HS-27A (cell line): ENCODE results near the gene PHACTR3.
"Not testable (repeated sequence)": the region's sequence is repeated elsewhere in the genome, so short reads cannot be mapped to it uniquely, and the experiment has no call there.

Source experiments
- DNase-seq: peaks from one replicate; pipeline ENCODE4 v3.0.0-alpha.2; 2012; ENCODE audit warnings: low read depth, missing footprints

The PHACTR3 gene

DNA sequence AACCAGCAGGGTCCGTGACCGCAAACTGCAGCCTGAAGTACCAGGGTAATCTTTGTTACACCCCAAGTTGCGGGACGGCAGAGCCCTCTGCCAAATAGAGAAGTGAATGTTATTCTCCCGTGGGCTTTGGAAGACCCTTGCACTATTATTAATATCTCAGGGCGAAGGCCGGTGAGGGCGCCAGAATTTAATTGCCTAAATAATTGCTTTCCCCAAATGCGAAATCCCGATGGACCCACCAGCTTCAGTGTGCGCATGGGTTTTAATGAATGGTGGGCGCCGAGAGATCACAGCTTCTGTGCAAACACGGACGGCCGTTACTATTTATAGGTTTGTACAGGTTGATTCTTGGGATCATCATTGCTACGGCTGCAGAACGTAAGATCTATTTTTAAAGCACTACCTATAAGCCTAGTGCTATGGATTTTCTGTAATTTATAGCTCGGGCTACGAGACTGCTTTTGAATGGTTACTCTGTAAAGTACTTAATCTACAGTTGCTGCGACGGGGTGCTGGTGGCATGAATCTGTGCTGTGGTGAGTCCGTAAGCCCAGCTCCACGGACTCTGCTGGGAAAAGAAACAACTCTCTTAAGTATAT lies 15.2 kb upstream of the PHACTR3 start:
- DNase-seq = no peak

GRCh38 chr20:59591061-59591460 lies 13.3 kb upstream of the PHACTR3 start:
- no peak for DNase-seq

DNA sequence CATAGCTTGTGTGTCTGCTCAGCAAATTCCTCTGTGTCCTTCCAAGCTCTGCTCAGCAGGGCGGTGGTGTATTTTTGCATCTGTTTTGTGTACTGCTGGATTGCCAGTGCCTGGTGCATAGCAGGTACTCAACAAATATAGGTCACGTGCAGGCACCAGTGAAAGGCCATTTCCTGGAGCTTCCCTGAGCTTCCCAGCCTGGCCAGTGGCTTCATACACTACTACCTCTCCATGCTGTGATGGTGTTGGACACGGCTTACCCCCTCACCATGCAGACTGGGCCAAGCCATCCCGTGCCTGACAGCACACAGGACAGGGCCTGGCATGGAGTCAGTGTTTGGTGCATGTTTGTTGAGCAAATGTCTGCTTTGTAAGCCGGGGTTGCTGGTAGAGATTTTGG lies 7.7 kb upstream of the PHACTR3 start:
- DNase-seq = no peak

GRCh38 chr20:59597240-59597639 lies 7.1 kb upstream of the PHACTR3 start:
- no peak for DNase-seq

- no peak for DNase-seq
Observed at GRCh38 chr20:59598625-59599310, 5.6 kb upstream of the PHACTR3 start.

DNA sequence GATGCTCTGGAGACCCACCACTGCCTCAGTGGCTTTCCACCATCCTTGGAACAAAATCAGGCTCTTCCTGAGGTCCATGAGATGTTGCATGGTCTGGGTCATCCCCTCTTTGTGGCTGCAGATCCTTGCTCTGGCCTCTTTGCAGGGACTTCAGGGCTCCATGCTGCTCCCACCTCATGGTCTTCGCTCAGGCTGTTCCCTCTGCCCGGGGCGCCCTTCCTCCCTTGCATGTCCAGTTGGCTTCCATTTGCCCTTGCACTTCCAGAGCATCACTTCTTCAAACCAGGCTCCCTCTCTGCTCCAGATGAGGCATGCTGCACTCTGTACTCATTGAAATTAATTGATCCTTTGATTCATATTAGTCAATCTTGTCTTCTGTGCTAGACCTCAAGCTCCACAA lies 4.4 kb upstream of the PHACTR3 start:
- DNase-seq = no peak

- no peak for DNase-seq
Observed at GRCh38 chr20:59600472-59600871, 3.9 kb upstream of the PHACTR3 start.

- no peak for DNase-seq
Observed at GRCh38 chr20:59602546-59603080, 1.7 kb upstream of the PHACTR3 start.

- no peak for DNase-seq
Observed at GRCh38 chr20:59603176-59603575, 1.2 kb upstream of the PHACTR3 start.

DNA sequence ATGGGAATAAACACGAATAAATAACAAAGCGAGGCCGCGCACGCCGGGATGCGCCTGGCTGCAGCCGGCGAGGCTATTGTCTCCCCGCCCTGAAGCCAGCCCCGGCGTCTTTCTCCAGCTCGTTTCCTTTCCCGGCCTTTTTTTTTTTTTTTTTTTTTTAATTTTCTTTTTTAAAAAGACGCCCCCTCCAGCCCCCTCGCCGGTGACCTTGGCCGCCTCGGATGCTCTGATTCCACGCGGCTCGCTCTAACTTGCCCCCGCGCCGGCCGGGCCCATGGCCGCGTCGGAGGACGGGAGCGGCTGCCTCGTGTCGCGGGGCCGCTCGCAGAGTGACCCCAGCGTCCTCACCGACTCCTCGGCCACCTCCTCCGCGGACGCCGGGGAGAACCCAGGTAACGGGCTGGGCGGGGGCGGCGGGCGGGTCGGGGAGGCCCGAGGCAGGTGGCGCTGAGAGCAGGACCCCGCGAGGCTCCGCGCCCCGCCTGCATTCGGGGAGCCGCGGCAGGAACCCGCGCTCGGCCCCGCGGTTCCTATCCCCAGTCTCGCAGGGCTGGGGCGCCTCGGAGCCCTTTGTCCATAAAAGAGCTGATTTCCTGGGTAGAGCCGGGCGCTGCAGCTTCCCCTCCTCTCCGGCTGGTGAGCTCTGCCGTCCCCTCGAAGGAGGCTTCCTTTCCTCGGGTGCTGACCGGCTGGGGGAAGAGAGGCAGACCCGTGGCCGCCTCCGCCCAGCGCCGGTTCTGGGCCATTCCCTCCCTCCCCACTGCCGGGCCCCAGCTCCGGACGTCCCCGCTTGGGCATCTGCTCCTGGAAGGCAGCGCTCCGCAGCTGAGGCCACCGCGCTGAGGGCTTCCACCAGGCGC lies 631 bp downstream of the PHACTR3 start:
- no peak for DNase-seq

GRCh38 chr20:59605601-59606364 lies 1.4 kb downstream of the PHACTR3 start:
- DNase-seq = no peak

DNA sequence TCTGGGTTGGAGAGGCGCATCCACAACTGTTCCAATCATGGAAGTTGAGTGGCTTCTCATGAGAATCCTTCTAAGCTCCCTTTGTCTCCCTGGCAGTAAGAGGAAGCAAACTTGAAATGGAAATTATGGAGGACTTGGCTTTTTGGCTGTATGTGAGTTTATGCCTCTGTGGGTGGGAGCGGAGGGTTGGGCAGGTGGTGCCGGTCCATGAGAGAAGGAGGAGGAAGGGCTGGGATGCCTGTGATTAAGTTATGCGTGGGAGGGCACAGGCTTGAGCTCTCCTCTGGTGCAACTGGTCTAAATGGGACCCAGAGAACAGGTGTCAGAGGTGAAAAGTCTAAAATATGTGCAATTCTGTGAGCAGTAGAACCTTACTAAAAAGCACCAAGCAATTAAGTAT lies 2.2 kb downstream of the PHACTR3 start:
- DNase-seq = no peak

- DNase-seq = no peak
Observed at GRCh38 chr20:59608396-59608795, 4.1 kb downstream of the PHACTR3 start.

DNA sequence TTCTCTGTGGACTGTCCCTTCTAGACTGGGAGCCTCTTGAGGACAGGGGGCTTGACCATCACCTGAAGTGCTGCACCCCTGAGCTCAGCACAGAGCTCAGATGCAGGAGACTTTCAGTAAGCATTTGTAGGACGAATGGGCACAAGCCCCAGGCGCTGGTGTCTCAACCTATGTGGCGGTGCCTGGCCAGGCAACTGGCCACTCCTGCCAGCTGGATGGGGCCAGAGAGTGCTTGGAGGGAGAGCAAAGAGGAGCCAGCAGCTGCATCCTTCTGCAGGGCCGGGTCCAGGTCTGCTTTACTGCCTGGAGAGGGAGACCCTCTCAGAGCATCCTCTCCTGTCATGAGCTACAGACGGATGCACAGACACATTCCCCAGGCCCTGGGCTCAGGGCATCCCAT lies 4.5 kb downstream of the PHACTR3 start:
- DNase-seq = no peak

DNA sequence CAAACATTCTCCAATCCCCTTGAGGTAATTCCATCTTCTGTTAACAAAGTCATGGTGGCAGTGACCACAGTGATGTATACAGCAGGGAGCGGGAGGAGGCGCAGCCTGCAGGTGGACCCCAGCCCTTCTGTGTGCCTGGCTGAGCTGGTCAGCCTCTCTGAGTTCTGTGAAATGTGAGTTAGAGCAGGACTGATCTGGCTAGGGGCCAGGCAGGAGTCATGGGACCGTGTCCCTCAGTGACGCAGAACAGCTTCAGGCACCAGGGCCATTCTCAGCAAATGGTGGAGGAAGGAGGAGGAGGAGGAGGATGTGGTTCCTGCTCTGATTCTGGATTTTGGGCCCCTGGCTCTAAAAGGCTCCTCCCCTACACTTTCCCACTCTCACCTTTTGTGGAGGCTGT lies 6.9 kb downstream of the PHACTR3 start:
- no peak for DNase-seq

GRCh38 chr20:59613861-59614260 lies 9.5 kb downstream of the PHACTR3 start:
- no peak for DNase-seq

- no peak for DNase-seq
Observed at GRCh38 chr20:59614714-59615113, 10.4 kb downstream of the PHACTR3 start.

- DNase-seq = no peak
Observed at GRCh38 chr20:59616306-59616705, 12.0 kb downstream of the PHACTR3 start.

DNA sequence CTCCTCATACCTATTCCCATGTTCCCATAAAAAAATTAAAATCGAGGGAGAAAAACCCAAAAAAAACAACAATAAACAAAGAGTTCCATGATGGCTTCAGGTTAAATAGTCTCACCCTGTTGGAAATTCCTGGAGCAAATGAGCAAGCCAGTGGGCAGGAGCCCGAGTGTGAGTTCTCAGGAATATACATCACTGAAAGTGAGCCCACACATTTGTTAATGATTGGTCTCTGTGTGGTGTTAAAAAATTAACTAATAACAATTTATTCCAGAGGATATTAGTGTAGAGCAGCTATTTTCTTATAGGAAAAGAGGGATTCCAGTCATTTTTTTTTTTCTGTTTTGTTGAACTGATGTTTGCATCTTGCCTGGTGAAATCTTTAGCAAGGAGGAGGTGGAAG lies 12.9 kb downstream of the PHACTR3 start:
- no peak for DNase-seq

DNA sequence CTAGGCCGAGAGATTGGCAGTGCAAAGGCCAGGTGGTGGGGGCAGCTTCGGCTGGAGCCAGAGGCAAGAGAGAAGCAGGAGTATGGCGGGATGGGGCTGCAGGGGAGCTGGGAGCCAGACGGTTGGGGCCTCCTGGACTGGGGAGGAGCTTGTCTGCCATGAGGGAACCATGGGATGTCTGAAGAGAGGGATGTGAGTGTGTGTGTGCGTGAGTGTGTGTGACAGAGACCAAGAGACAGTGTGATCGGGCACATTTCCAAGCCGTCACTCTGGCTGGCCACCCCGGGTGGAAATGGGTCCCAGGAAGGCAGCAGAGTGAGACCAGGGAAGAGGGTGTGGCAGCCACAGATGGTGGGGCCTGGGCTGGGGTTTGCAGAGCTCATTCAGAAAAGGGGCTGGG lies 13.8 kb downstream of the PHACTR3 start:
- no peak for DNase-seq

DNA sequence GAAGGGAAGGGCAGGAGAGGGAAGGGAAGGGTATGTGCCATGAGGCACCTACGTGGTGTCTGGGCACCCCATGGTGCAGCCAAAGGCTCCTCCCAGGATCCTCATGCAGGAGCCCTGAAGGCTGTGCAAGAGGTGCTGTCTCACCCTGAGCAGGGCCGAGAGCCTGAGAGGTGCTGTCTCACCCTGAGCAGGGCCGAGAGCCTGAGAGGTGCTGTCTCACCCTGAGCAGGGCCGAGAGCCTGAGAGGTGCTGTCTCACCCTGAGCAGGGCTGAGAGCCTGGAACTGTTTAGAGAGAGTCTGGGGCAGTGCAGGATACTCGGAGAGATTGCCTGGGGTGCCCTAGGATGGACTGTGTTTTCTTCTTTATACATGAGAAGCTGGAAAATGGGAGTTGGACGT lies 14.2 kb downstream of the PHACTR3 start:
- DNase-seq = not testable (repeated sequence)

DNA sequence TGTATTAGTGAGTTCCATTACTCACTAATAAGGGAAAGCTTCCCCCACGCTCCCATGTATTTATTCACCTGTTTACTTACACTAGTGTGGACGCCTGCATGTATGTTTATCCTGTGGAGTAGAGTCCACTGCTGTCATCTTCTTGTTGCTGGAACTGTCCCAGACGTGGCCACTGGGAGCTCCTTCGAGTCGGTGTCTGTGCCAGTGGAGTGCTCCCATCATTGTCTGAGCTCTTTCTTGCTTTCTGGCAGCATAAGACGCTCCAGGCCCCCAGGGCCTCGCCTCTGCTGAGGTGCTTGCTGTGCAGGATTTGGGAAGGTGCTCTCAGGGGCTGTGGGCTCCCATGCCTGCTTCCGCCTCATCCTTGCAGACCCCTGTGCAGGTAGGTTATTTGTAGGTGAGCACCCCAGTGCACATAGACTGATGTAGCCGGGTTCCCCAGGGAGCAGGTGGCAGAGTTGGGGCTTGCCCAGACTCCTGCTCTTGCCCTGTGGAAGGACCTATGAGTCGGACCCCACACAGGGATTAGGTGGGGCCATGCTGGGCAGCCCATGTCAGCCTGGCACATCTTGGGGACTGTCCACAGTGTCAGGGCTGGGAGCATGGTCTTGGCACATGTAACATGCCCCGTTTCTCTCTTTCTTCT lies 16.6 kb downstream of the PHACTR3 start:
- no peak for DNase-seq
